Inferior parietal cortex (tissue), 1 donor: ENCODE data around the gene CAPN13.
A peak's percentile ranks its signal among the peaks of the same experiment; 100 is the strongest.

ENCODE experiments used
- DNase-seq: peaks from one replicate; pipeline ENCODE4 v3.0.0-alpha.2; 2016; ENCODE audit errors: extremely low spot score

CAPN13 gene

DNA sequence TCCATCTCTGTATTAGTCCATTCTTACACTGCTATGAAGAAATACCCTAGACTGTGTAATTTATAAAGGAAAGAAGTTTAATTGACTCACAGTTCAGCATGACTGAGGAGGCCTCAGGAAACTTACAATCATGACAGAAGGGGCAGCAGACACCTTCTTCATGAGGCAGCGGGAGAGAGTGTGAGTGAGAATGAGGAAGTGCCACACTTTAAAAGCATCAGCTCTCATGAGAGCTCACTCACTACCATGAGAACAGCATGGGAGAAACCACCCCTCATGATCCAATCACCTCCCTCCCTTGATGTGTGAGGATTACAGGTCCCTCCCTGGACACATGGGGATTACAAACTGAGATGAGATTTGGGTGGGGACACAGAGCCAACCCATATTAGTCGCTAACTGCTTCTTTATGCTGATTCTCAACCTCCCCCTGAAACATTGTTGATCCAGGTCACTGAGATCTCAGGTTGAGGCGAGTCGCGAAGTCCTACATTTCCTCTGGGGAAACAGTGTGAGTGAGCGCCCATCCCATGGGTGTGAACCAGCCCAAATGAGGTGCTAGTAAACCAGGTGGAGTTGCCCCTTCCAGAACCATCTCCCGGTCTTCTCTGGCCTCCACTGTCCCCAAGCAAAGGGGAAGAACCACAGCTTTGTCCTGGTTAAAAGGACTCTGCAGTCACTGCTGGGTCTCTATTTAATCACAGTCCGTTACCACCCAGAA lies 123.8 kb downstream of the CAPN13 start:
- no peak for DNase-seq

DNA sequence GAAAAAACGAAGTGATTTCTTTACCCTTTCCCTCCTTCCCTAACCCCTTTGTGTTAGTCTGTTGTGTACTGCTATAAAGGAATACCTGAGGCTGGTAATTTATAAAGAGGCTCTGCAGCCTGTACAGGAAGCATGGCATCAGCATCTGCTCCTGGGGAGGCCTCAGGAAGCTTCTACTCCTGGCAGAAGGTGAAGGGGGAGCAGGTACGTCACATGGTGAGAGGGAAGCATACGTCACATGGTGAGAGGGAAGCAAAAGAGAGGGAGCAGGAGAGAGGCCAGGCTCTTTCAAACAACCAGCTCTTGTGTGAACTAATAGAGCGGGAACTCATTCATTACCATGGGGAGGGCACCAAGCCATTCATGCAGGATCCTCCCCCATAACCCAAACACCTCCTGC lies 126.2 kb downstream of the CAPN13 start:
- no peak for DNase-seq

DNA sequence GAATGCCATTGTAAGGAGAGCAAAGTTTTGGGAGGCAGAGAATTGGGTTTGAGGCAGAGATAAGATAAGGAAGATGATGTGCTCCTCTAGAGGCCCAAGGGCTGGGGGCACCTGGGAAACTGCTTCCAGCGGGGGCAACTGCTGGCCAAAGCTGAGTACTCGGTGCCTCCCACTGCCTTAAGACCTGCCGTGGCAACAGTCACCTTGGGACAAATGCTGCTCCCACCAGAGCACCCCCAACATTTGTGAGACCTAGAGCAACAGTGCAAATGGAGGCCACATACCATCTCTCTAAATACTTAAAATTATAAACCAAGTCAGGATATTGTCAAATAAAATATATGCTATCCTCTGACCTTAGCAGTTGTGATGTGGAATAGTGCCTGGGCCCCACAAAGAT lies 127.1 kb downstream of the CAPN13 start:
- no peak for DNase-seq

DNA sequence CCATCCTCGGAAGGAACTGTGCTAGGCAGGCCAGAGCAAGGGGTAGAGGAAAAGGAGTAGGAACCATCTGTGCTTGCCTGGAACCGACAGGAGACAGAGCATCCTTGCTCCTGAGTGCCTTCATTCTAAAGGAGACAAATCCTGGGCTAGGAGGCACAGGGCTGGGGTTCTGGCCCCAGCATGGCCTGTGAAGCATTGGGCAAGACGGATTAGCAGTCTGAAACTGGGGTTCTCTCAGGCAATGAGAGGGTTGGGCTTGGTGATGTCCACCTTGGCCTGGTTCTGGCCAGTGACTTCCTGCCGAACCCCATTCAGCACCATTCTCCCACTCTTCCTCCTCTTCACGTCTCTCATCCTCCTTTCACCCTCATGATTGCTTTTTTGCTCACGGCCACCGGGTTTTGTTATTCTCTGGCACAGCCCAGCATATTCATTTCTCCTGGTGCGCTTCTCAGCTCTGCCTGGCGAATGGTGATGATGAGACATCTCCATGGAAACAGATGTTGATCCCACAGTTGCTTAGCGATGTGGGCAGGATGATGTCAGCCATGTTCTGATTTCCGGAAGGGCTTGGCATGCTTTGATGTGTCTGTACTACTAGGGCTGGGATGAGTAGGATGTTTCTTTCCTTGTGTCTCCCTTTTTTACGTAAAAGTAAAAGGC lies 127.7 kb downstream of the CAPN13 start:
- DNase-seq: peak; percentile 74

DNA sequence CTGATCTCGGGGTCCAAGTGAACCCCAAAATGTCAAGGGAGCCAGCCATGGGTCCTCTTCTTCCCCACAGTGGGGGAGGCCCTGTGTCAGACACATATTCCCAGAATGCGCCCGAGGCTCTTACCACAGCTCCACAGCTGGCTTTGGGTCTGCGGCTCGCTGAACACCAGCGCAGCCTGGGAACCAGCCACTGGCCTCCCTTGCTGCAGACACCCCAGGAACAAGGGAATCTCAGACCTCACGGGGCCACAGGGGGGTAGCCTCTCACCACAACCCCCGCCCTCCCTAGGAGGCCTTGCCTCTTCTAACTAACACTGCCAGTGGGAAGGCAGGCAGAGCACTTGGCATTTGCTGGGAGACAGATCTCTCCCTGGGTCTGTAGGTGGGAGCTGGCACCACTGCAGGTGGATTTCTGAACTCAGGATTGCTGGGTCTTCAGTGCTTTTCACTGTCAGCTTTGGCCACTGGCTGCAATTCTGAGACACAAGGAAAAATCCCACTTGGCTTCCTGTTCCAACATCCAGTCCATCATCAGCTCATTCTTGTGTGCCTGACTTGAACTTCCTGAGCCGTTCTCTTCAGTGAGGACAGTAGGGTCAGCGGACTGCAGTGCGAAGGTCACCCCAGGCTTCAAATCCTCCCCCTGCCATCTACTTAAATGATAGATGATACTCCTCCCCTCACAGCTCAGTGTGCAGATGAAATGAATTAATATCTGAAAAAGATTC lies 128.7 kb downstream of the CAPN13 start:
- DNase-seq: no peak

DNA sequence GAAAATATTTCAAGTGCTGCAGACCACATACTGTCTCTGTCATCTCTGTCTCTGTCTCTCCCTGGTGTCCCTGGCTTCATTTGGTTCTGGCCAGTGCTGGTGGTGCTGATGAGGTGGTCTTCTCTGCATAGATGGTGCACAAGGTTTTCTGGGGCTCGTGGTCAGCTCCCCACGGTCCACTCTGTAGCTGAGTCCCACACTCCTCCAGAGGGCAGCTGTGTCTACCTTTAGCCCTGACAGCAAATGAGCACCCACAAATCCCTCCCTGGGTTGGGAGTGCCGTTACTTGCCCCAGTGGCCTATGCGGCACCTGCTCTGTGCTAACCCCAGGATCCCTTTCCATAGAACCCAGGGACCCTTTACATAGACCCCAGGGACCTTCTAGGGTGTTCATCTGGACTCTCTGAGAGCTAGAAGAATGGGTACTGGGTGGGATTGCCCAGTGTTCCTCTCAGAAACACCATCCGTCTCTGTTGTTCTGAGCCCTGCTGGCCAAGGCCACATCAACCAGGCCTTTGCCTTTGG lies 129.3 kb downstream of the CAPN13 start:
- no peak for DNase-seq

DNA sequence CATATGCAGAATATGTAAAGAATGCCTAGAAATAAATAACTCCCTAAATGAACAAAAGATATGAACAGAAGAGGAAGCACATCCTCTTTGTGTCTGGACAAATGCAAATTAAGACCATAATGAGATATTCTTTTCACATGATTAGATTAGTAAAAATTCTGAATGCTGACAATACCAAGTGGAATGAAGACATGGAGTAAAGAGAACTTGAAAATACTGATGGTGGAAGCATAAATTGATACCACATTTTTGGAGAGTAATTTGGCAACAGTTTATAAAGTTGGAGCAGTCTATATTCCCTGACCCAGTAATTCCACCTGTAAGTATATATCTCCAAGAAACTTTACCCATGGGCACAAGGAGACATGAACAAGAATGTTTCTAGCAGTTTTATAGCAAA lies 130.0 kb downstream of the CAPN13 start:
- no peak for DNase-seq

DNA sequence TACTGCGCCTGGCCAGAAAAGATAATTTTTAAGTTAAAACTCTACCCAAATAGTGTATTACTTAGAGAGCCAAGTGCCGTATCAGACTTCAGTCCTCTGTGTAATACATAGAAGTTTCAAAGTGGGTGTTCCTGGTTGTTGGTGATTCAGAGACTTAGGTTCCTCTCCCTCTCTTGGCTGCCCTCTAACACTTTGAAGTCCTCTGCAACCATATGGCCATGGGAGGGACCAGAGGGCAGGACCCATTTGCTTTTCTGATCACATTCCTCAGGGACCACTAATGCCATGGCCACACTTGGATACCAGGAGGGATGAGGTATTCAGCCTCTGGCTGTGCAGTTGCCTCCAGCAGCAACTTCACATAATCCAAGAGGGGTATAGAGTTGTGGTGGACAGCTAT lies 131.5 kb downstream of the CAPN13 start:
- no peak for DNase-seq

DNA sequence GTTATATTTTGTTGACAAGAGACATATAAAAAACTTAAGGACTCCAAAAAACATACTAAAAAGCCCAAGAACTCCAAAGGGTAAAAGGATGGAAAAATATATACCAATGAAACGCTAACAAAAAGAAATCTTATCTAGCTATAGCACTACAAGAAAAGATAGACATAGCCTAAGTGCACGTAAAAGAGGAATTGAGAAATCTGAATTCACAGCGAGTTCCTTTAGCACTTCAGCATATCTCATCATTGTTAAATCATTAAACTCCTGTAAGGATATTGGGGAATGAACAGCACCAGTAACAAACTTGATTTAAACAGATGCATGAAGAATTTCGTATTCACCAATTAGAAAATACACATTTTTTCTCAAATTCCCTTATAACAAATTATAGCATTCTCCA lies 134.1 kb downstream of the CAPN13 start:
- DNase-seq: no peak
